NCI-H526 (cell line): ENCODE measurements around the gene P2RY11.

Experiments
- DNase-seq, 2 experiments: peaks; one replicate each; lab custom pipeline; 2025; lab: John Stamatoyannopoulos, UW

P2RY11 gene

DNA sequence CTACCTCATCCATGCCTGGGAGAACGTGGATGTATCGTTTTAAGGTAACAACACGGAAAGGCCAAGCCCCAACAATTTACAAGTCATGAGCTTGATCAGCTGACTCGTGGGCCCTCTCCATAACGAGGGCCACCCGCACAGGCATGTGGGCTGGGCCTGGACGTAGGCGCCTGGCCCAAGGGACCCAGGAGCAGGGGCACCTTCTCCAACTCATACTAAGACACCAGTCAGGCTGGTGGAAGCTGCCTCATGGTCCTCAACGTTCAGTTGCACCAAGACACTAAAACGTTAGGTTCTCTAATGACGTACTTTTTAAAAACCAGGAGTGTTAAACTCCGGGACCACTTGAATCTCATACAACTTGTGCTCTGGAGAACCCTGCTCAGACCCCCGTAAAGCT is 30.0 kb downstream of the P2RY11 start:
- no peak for DNase-seq

DNA sequence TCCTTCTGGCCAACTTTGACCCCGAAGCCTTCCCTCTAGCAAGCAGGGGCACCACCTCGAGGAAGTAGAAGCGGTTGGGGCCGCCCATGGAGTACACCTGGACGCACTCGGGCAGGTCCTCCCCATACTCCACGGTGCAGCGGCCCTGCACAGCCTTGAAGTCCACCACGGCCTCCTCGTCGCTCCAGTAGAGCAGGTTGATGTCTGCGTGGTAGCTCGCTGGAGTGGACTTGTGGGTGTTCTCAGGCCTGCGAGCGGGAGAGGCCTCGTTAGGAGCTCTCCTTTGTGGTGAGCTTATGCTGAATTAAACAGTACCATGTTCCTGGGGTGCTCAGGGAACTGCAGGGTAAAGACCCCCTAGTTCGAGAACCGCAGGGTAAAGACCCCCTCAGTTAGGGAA is 30.5 kb downstream of the P2RY11 start:
- DNase-seq = no peak

GRCh38 chr19:10142701-10143375 is 31.3 kb downstream of the P2RY11 start:
- no peak for DNase-seq

GRCh38 chr19:10143681-10144080 is 32.2 kb downstream of the P2RY11 start:
- DNase-seq = no peak

DNA sequence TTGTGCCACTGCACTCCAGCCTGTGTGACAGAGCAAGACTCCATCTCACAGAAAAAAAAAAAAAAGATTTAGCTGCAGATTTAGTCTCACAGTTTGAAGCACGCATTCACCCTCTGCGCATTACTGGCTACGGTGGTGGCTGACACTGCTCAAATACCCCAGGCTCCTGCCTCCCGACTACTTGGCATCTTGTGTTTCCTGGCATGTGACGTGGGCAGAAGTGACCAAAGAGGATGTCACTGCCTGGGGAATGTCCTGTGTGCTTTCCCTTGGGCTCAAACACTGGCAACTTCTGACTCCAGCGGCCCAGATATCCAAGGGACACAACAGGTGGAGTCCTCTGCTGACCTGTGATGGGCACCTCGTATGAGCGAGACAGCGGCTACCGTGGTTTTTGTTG is 32.9 kb downstream of the P2RY11 start:
- no peak for DNase-seq

DNA sequence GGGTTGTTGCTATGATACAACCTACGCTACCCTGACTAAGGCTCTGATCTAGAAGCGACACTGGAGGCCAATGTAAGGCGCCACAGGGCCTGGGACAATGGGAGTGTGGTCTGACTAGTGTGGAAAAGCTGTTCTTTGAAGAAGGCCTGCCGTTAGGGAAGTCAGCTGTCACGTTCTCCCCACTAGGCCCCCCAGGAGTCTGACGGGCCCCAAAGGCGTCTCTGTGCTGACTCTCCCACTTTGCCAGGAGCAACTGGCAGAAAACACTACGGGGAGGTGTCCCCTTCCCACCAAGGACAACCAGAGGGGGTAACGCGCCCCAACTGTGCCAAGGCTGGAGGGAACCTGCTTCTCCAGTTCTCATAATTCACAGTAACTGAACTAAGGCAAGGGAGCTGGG is 33.5 kb downstream of the P2RY11 start:
- no peak for DNase-seq

- no peak for DNase-seq
These were observed 34.6 kb downstream of the P2RY11 start for GRCh38 chr19:10146142-10146541.

DNA sequence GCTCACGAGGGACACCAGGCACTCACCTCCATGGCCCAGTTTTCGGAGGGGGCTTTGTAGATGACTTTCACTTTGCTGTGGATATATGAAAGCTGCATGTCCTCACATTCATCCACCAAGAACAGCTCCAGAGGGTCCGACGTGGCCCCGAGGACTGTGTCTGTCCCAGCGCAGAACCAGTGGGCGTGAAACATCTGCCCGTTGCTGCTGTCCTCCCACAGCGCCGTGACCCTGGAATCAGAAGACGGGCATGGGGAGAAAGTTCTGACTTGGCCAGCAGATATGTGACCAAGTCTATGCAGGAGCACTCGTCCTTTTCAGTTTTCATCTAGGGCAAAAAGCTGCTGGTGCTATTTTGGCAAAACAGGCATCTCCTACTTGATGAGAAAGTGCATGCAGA is 37.9 kb downstream of the P2RY11 start:
- DNase-seq = no peak

GRCh38 chr19:10151521-10151920 is 40.0 kb downstream of the P2RY11 start:
- DNase-seq = no peak

- DNase-seq = no peak
These were observed 40.6 kb downstream of the P2RY11 start for GRCh38 chr19:10152100-10152499.

DNA sequence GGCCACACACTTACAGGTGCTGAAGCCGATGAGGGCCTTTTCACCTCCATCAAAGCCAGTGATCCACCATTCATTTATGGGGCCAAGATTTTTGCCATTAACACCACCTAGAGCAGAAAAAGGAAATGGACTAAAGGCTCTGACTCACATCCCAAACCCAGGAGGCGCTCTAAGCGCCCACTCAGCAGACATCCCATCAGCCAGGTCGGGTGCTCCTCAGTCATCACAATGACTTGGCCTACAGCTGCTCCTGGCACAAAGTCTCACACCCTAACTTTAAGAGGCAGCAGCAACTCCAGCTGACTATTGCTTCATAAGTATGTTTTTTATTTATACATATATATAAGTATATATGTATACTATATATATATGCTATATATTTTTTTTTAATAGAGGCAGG is 44.3 kb downstream of the P2RY11 start:
- DNase-seq = no peak

DNA sequence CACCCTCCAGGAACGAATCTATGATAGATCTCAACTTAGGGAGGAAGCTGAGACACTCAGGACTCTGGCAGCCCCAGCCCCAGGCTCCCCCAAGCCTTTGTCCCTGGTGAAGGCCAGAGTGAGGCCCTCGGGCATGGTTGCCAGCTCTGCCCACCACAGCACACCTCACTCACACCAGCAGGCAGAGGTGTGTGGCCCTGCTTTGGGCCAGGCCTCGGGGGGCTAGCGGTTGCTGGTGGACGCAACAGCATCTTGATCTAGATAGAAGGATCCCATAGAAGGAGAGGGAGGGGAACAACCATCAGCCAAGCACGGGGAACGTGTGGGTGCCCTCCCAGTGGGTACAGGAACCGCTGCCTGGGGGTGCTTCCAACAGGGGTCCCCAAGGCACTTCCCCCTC is 46.6 kb downstream of the P2RY11 start:
- no peak for DNase-seq

DNA sequence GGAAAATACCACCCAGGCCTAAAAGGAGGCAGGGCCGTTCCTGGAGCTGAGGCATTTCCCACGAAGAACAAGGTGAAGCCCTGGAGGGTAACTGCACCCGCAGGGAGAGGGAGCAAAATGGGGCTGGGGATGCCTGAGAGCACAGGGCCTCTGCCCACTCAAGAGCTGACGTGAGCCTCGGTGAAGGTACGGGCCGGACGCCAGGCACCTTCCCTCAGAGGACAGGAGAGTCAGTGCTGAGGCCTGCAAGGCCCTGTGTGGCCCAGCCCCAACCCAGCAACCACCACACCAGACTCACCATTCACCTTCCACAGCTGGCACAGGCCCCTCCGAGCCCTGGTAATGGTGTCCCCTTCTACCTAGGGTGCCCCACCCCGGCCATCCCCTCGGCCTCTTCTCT is 47.0 kb downstream of the P2RY11 start:
- DNase-seq = no peak

GRCh38 chr19:10159610-10160009 is 48.1 kb downstream of the P2RY11 start:
- DNase-seq = no peak

DNA sequence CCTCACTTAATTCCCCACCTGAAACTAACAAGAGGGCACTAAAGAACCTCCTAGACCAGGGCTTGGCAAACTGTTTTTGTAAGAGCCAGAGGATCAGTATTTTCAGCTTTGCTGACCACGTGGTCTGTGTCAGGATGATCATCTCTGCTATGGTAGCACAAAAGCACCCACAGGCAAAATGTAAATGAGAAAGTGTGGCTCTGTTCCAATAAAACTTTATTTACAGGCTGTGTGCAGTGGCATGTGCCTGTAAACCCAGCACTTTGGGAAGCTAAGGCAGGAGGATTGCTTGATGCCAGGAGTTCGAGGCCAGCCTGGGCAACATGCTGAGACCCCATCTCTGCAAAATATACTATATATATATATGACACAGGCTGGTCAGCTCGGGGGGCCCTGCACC is 52.0 kb downstream of the P2RY11 start:
- no peak for DNase-seq
